ENCODE measurements around the gene LGMN. TPM values are rescaled to one million over a fixed set of nuclear protein-coding genes. Genes with fewer than 3 reads are reported as not detected.

LGMN gene
- total and polyA plus RNA-seq, 4 donors: 56.2 to 192 (median 62.4) TPM

DNA sequence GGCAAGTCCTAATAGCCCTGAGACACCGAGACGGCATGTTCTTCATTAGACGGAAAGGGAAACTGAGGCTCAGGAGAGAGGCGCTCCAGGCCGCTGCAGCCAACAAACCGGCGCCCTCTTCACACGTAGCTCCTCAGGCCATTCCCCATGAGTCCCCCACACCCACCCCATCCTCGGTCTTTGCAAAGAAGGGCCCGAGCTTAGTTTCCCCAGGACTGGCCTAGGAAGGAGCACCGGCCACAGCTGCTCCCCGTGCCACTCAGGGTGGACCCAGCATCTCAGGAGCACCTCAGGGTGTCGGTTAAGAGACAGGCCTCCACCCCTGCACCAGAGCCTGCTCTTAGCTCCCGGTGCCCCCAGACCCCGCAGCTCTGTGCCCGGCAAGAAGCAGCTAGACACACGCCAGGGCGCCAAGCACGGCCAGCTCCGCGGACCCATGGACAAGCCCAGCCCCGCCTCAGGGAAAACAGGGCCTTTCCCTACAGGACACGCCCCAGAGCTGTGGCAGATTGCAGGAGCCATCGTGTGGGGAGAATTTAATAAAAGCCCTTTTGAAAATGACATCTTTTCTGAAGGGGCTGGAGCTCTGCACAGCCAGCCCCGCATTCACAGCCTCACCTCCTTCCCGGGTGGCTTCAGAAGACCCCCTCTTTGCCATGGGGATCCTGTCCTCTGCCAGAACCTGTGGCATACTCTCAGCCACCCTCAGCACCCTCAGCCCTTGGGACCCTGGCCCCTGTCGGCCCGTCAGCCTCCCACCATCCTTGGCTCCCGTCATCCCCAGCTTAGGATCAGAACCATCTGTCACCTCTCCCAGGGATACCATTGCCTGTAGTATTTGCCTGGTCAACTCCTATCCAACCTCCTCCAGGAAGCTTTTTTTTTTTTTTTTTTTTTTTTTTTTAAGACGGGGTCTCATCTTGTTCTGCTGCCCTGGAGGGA lies 59.7 kb downstream of the LGMN start (continued):
- TF ChIP-seq, protein P1, sequence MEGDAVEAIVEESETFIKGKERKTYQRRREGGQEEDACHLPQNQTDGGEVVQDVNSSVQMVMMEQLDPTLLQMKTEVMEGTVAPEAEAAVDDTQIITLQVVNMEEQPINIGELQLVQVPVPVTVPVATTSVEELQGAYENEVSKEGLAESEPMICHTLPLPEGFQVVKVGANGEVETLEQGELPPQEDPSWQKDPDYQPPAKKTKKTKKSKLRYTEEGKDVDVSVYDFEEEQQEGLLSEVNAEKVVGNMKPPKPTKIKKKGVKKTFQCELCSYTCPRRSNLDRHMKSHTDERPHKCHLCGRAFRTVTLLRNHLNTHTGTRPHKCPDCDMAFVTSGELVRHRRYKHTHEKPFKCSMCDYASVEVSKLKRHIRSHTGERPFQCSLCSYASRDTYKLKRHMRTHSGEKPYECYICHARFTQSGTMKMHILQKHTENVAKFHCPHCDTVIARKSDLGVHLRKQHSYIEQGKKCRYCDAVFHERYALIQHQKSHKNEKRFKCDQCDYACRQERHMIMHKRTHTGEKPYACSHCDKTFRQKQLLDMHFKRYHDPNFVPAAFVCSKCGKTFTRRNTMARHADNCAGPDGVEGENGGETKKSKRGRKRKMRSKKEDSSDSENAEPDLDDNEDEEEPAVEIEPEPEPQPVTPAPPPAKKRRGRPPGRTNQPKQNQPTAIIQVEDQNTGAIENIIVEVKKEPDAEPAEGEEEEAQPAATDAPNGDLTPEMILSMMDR (IDR thresholded peaks at IDR 0.05; ENCODE audit: low read depth, low read length, missing input control): no peak
- no peak for TF ChIP-seq ZBTB33 (IDR thresholded peaks at IDR 0.05)
- TF ChIP-seq RAD21 (IDR thresholded peaks at IDR 0.05): no peak
- no peak for TF ChIP-seq NR2F2 (IDR thresholded peaks at IDR 0.05)

GRCh38 chr14:92687681-92688433 lies 60.6 kb downstream of the LGMN start:
- WGBS: 69% methylated on average over 80 of the region's 80 CpGs
- no peak overlapping the region for H3K9ac ChIP-seq (ENCODE audit: low read depth in 1 of 2, low read length in 2 of 2)
- H3K4me3 ChIP-seq (ENCODE audit: low read depth in 1 of 3, low read length in 3 of 3): peak overlapping the region in 1 of 3 donors; percentile 34
- no peaks in the 10 kb centered on the region for H3K27me3 ChIP-seq (ENCODE audit: control insufficient read depth in 4 of 4, insufficient read depth in 4 of 4, low read length in 3 of 4)
- H3K36me3 ChIP-seq (ENCODE audit: control insufficient read depth in 4 of 4, insufficient read depth in 3 of 4, low read depth in 1 of 4, low read length in 3 of 4): peaks cover 2 to 11% (median 4%) of the 10 kb centered on the region in 4 donors
- H3K27ac ChIP-seq (ENCODE audit: low read depth in 1 of 2, low read length in 2 of 2): no peak overlapping the region
- peaks cover 5 to 13% (median 7%) of the 10 kb centered on the region in 4 donors for H3K4me1 ChIP-seq (ENCODE audit: control insufficient read depth in 4 of 4, insufficient read depth in 4 of 4, low read length in 3 of 4)
- H3K9me3 ChIP-seq (ENCODE audit: control insufficient read depth in 4 of 4, low read length in 3 of 4): no peaks in the 10 kb centered on the region
- no peak for TF ChIP-seq NR2F2 (IDR thresholded peaks at IDR 0.05)
- no peak for TF ChIP-seq ATF3 (IDR thresholded peaks at IDR 0.05)
- TF ChIP-seq ZBTB33 (IDR thresholded peaks at IDR 0.05): no peak
- TF ChIP-seq REST (IDR thresholded peaks at IDR 0.05): no peak
- TF ChIP-seq HNF4A (conservative IDR thresholded peaks at IDR 0.05): no peak
- no peak for DNase-seq (ENCODE audit: low spot score)
